Measurements from ENCODE around the gene SULT1C2.

DNA sequence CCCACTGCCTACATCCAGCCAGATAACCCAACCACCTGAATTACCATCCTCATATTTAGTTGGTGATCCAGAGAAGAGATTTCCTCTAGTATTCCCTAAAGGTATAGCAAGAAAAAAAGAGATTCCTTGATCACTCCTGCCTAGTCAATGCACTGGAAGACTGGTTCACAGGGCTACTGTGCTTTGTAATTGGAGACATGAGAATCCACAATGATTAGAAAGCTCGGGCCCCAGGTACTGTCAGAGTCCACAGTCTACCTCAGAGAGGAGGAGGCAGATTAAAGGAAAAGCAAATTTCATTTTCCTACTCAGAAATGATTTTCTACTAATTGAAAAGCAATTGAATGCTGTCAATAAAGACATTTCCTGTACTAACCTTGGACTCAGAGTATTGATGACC is 26.7 kb upstream of the SULT1C2 start:
- TF ChIP-seq, protein P1, sequence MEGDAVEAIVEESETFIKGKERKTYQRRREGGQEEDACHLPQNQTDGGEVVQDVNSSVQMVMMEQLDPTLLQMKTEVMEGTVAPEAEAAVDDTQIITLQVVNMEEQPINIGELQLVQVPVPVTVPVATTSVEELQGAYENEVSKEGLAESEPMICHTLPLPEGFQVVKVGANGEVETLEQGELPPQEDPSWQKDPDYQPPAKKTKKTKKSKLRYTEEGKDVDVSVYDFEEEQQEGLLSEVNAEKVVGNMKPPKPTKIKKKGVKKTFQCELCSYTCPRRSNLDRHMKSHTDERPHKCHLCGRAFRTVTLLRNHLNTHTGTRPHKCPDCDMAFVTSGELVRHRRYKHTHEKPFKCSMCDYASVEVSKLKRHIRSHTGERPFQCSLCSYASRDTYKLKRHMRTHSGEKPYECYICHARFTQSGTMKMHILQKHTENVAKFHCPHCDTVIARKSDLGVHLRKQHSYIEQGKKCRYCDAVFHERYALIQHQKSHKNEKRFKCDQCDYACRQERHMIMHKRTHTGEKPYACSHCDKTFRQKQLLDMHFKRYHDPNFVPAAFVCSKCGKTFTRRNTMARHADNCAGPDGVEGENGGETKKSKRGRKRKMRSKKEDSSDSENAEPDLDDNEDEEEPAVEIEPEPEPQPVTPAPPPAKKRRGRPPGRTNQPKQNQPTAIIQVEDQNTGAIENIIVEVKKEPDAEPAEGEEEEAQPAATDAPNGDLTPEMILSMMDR (IDR thresholded peaks at IDR 0.05; ENCODE audit: borderline replicate concordance, extremely low read depth, low read length, poor library complexity, severe bottlenecking): no peak
- no peak for TF ChIP-seq EZH2 (IDR thresholded peaks at IDR 0.05; ENCODE audit: borderline replicate concordance, low read depth, low read length, severe bottlenecking)

Measured in DND-41 (cell line).